Right cardiac atrium (tissue), 5 donors: ENCODE results near the gene C1QTNF6. TPM values are rescaled to one million over a fixed set of nuclear protein-coding genes. Genes with fewer than 3 reads are reported as not detected.
A peak's percentile ranks its signal among the peaks of the same experiment; 100 is the strongest.

ENCODE experiments used
- ATAC-seq, 2 donors: fragments of 200-7000 bp; cut with Tn5 transposase; one replicate each; pipeline versions ENCODE4 v1.8.0 to v1.9.1; 2020; ENCODE audit warnings: moderate library complexity in 2 of 2, mild to moderate bottlenecking in 1 of 2
- DNase-seq, 3 donors: peaks; one replicate each; pipeline ENCODE4 v3.0.0-alpha.2; 2020
- H3K27ac ChIP-seq: one replicate; pipeline ENCODE4 v1.5.1; 2013; ENCODE audit warnings: mild to moderate bottlenecking, low read length, control low read depth, moderate library complexity
- H3K27me3 ChIP-seq: one replicate; pipeline ENCODE4 v1.6.1; 2013; ENCODE audit not compliant: control insufficient read depth, insufficient read depth
- H3K4me1 ChIP-seq: one replicate; pipeline ENCODE4 v1.6.1; 2013; ENCODE audit warnings: low read length; ENCODE audit not compliant: control insufficient read depth, insufficient read depth
- H3K4me3 ChIP-seq: one replicate; pipeline ENCODE4 v1.5.1; 2013; ENCODE audit warnings: low read length, control low read depth
- H3K9me3 ChIP-seq: one replicate; pipeline ENCODE4 v1.6.1; 2013; ENCODE audit warnings: low read length; ENCODE audit not compliant: control insufficient read depth
- WGBS: extraction: QIAGEN DNeasy Blood & Tissue Kit; methylation state at CpG from one replicate; pipeline ENCODE4 v1.1.7; 2013; 5-methylcytosine and 5-hydroxymethylcytosine counted together
- intact Hi-C, 4 donors: fragments of 100-400 bp; cut with DNase I; formaldehyde crosslinking; loops; one replicate each; pipeline versions ENCODE4 v1.11.0 to v1.14.0; 2022 to 2023
- polyA plus RNA-seq: library from polyadenylated mRNA; stranded (reverse); fragments of 200-250 nt; gene quantifications from one replicate; pipeline ENCODE4 v1.2.3, GENCODE V29; 2013
- total RNA-seq, 4 donors: library from RNA; stranded (reverse); fragmentation: NEBNext Ultra II Directional; extraction: Animal tissue kit (Norgen Biotek cat#: 25700); gene quantifications; one replicate each; pipeline ENCODE4 v1.2.1, GENCODE V29; 2021
- donor health status: healthy with polysubstance abuse.
- donor health status: DM: no; HTN: yes; CAD: no.
- donor health status: DM: no; HTN: no; CAD: no.
- donor health status: DM: no; HTN: yes; CAD: no; lungs with severe emphysema.
- donor health status: DM: yes; HTN: yes; CAD: no.

The C1QTNF6 gene
- total and polyA plus RNA-seq, 5 donors, result 2.0 to 3.3 (median 2.8) TPM

GRCh38 chr22:37211866-37212173, 23.8 kb upstream of the C1QTNF6 start:
- Histone ChIP-seq H3K27me3 (no peaks in the 10 kb centered on the region), H3K9me3 (no peaks in the 10 kb centered on the region), H3K4me3 (no peak overlapping the region), H3K4me1 (no peaks in the 10 kb centered on the region), H3K27ac (no peak overlapping the region)
- DNase-seq (peak in 1 of 3 donors; percentile 39), ATAC-seq (no peak)
- intact Hi-C loops, result no loop called here
- WGBS, result 59% methylated on average over 6 of the region's 6 CpGs

- intact Hi-C loops, result no loop called here
- WGBS, result 73% methylated on average over 24 of the region's 24 CpGs
- ATAC-seq, result no peak
- no peaks in the 10 kb centered on the region for H3K4me1 ChIP-seq
- DNase-seq, result no peak
- H3K27me3 ChIP-seq, result no peaks in the 10 kb centered on the region
- H3K9me3 ChIP-seq, result no peaks in the 10 kb centered on the region
- no peak overlapping the region for H3K27ac ChIP-seq
- H3K4me3 ChIP-seq, result no peak overlapping the region
Measured at GRCh38 chr22:37211075-37211865, 23.2 kb upstream of the C1QTNF6 start.

GRCh38 chr22:37210041-37210803, 22.2 kb upstream of the C1QTNF6 start:
- H3K9me3 ChIP-seq, result no peaks in the 10 kb centered on the region
- no peaks in the 10 kb centered on the region for H3K4me1 ChIP-seq
- WGBS, result 65% methylated on average over 15 of the region's 15 CpGs

GRCh38 chr22:37209140-37209845, 21.2 kb upstream of the C1QTNF6 start:
- H3K27ac ChIP-seq, result no peak overlapping the region
- H3K27me3 ChIP-seq, result no peaks in the 10 kb centered on the region
- no peaks in the 10 kb centered on the region for H3K9me3 ChIP-seq
- no peak overlapping the region for H3K4me3 ChIP-seq
- H3K4me1 ChIP-seq, result no peaks in the 10 kb centered on the region
- 84% methylated on average over 9 of the region's 9 CpGs for WGBS
- ATAC-seq, result no peak
- DNase-seq, result no peak
- intact Hi-C loops, result loop anchor here in 1 of 4 donors (10.0 kb wide), 1 partner anchor 124 kb away; no protein-coding TSS in a partner anchor

More at GRCh38 chr22:37210041-37210803, 22.2 kb upstream of the C1QTNF6 start:
- ATAC-seq (no peak), DNase-seq (no peak)
- no peak overlapping the region for H3K27ac ChIP-seq
- H3K4me3 ChIP-seq, result no peak overlapping the region
- no peaks in the 10 kb centered on the region for H3K27me3 ChIP-seq
- intact Hi-C loops, result no loop called here

GRCh38 chr22:37208401-37209139, 20.5 kb upstream of the C1QTNF6 start:
- H3K4me1 ChIP-seq, result no peaks in the 10 kb centered on the region
- 83% methylated on average over 7 of the region's 7 CpGs for WGBS
- H3K27me3 ChIP-seq, result no peaks in the 10 kb centered on the region
- H3K9me3 ChIP-seq, result no peaks in the 10 kb centered on the region
- H3K27ac ChIP-seq, result no peak overlapping the region
- ATAC-seq (no peak), DNase-seq (no peak)
- intact Hi-C loops, result loop anchor here in 1 of 4 donors (10.0 kb wide), 1 partner anchor 124 kb away; no protein-coding TSS in a partner anchor
- H3K4me3 ChIP-seq, result no peak overlapping the region

GRCh38 chr22:37207981-37208380, 19.9 kb upstream of the C1QTNF6 start:
- no peak overlapping the region for H3K4me3 ChIP-seq
- H3K27ac ChIP-seq, result no peak overlapping the region
- no peaks in the 10 kb centered on the region for H3K27me3 ChIP-seq
- no peaks in the 10 kb centered on the region for H3K4me1 ChIP-seq
- DNase-seq, result no peak
- intact Hi-C loops, result loop anchor here in 1 of 4 donors (10.0 kb wide), 1 partner anchor 123 kb away; no protein-coding TSS in a partner anchor
- no peaks in the 10 kb centered on the region for H3K9me3 ChIP-seq
- no peak for ATAC-seq
- WGBS, result 87% methylated on average over 7 of the region's 7 CpGs

GRCh38 chr22:37206841-37207821, 19.1 kb upstream of the C1QTNF6 start:
- ATAC-seq, result no peak
- Histone ChIP-seq H3K27me3 (no peaks in the 10 kb centered on the region), H3K9me3 (no peaks in the 10 kb centered on the region), H3K4me3 (no peak overlapping the region), H3K4me1 (no peaks in the 10 kb centered on the region), H3K27ac (no peak overlapping the region)
- 91% methylated on average over 71 of the region's 71 CpGs for WGBS
- DNase-seq, result peak in 1 of 3 donors; percentile 42
- intact Hi-C loops, result loop anchor here in 1 of 4 donors (10.0 kb wide), 1 partner anchor 122 kb away; no protein-coding TSS in a partner anchor

- ATAC-seq, result no peak
- intact Hi-C loops, result loop anchor here in 1 of 4 donors (10.0 kb wide), 1 partner anchor 121 kb away; no protein-coding TSS in a partner anchor
- Histone ChIP-seq H3K4me1 (no peaks in the 10 kb centered on the region), H3K9me3 (no peaks in the 10 kb centered on the region), H3K27me3 (no peaks in the 10 kb centered on the region), H3K27ac (no peak overlapping the region), H3K4me3 (no peak overlapping the region)
- WGBS, result 87% methylated on average over 16 of the region's 16 CpGs
- no peak for DNase-seq
Measured at GRCh38 chr22:37206118-37206840, 18.2 kb upstream of the C1QTNF6 start.

GRCh38 chr22:37205046-37205445, 17.0 kb upstream of the C1QTNF6 start:
- ATAC-seq (no peak), DNase-seq (no peak)
- Histone ChIP-seq H3K27me3 (no peaks in the 10 kb centered on the region), H3K9me3 (no peaks in the 10 kb centered on the region), H3K4me1 (no peaks in the 10 kb centered on the region), H3K27ac (no peak overlapping the region), H3K4me3 (no peak overlapping the region)
- 78% methylated on average over 5 of the region's 5 CpGs for WGBS
- intact Hi-C loops, result loop anchor here in 1 of 4 donors (10.0 kb wide), 1 partner anchor 120 kb away; no protein-coding TSS in a partner anchor
